ENCODE data around the gene NDUFAF5.

- no peak for TF ChIP-seq CTCF (IDR thresholded peaks at IDR 0.05)
- TF ChIP-seq POLR2A (IDR thresholded peaks at IDR 0.05) = no peak
- TF ChIP-seq EP300 (IDR thresholded peaks at IDR 0.05) = no peak
- no peak for TF ChIP-seq POLR2AphosphoS5 (IDR thresholded peaks at IDR 0.05)
Measured at GRCh38 chr20:13809373-13809772, 24.5 kb downstream of the NDUFAF5 start.

All from upper lobe of left lung (tissue), 4 donors.